ENCODE measurements around the gene USP25. TPM values are rescaled to one million over a fixed set of nuclear protein-coding genes. Genes with fewer than 3 reads are reported as not detected.
A peak's percentile ranks its signal among the peaks of the same experiment; 100 is the strongest.

The USP25 gene
- total RNA-seq, 1 experiment from 2014 or later = 35.1 TPM

GRCh38 chr21:15752763-15753407 lies 23.1 kb downstream of the USP25 start:
- Histone ChIP-seq H2BK5ac (ENCODE audit: insufficient read length, low read length) (no peak overlapping the region), H3K9me3 (ENCODE audit: control insufficient read depth, low read depth, low read length) (peaks cover 5% of the 10 kb centered on the region), H3K23ac (ENCODE audit: insufficient read length, low read depth, low read length) (no peak overlapping the region), H3K4me1 (ENCODE audit: insufficient read depth, low read length) (peaks cover 6% of the 10 kb centered on the region), H3K79me2 (ENCODE audit: insufficient read depth, low read length) (peaks cover 43% of the 10 kb centered on the region), H3K4ac (ENCODE audit: low read depth, low read length) (no peak overlapping the region), H2AFZ (ENCODE audit: low read length) (no peak overlapping the region), H3T11ph (ENCODE audit: low read length) (no peak overlapping the region), H4K5ac (ENCODE audit: insufficient read length, low read depth, low read length) (no peak overlapping the region), H2BK15ac (ENCODE audit: low read depth, low read length) (no peak overlapping the region), H4K8ac (replicated peaks; ENCODE audit: insufficient read length, low read depth, low read length) (no peak overlapping the region), H3K9ac (ENCODE audit: extremely low read depth, insufficient read length, low read length) (no peak overlapping the region), H3K79me1 (ENCODE audit: insufficient read depth, low read depth, low read length, poor library complexity, severe bottlenecking) (peaks cover 9% of the 10 kb centered on the region), H4K91ac (ENCODE audit: insufficient read length, low read depth, low read length) (no peak overlapping the region), H2BK20ac (ENCODE audit: low read depth, low read length, poor library complexity, severe bottlenecking) (no peak overlapping the region), H3K23me2 (ENCODE audit: insufficient read length, low read depth, low read length, poor library complexity, severe bottlenecking) (no peaks in the 10 kb centered on the region), H3K14ac (ENCODE audit: insufficient read depth, low read length) (no peak overlapping the region), H3K4me2 (ENCODE audit: insufficient read depth, insufficient read length, low read length) (no peak overlapping the region), H3K27ac (ENCODE audit: insufficient read length, low read depth, low read length) (peak overlapping the region; percentile 72), H2BK120ac (ENCODE audit: low read depth, low read length, poor library complexity, severe bottlenecking) (no peak overlapping the region), H3K56ac (ENCODE audit: insufficient read length, low read depth, low read length) (no peak overlapping the region), H2AK5ac (ENCODE audit: insufficient read length, low read length) (no peak overlapping the region), H3K18ac (ENCODE audit: insufficient read length, low read depth, low read length) (no peak overlapping the region), H3K27me3 (ENCODE audit: insufficient read depth, low read length) (no peaks in the 10 kb centered on the region), H2BK12ac (ENCODE audit: insufficient read length, low read depth, low read length) (no peak overlapping the region), H4K20me1 (ENCODE audit: control insufficient read depth, insufficient read depth, insufficient read length) (no peaks in the 10 kb centered on the region)
- peaks cover 71 to 76% of the 10 kb centered on the region in 2 experiments for H3K4me1 Mint-ChIP-seq
- H3K27me3 Mint-ChIP-seq (ENCODE audit: low read depth) = 0 out of 2 replicates have a peak, but pooled peaks cover 1% of the 10 kb centered on the region
- no peak for TF ChIP-seq CTCF (conservative IDR thresholded peaks at IDR 0.05)
- no CpG with 5 or more reads among the region's 3 CpGs for WGBS (ENCODE audit: extremely low coverage, insufficient read length, low lambda C conversion rate)
- peaks cover 13 to 24% of the 10 kb centered on the region in 2 experiments for H3K9me3 Mint-ChIP-seq
- peak; percentile 97 for DNase-seq
- H3K36me3 Mint-ChIP-seq (ENCODE audit: insufficient read depth in 1 of 3, low read depth in 3 of 3) = peaks cover 13 to 24% (median 17%) of the 10 kb centered on the region in 3 experiments
- H3K27ac Mint-ChIP-seq = peak overlapping the region; percentile 98 to 99 (median 98)
- H3K4me3 Mint-ChIP-seq = peak overlapping the region; percentile 6 to 63; a peak in 4 of 5 replicates
